GM18505 (cell line): ENCODE measurements around the gene CD48.

Source experiments
- ATAC-seq: cut with Tn5 transposase; IDR thresholded peaks from one replicate; pipeline ENCODE4 v1.9.1; 2021; ENCODE audit not compliant: unreplicated experiment
- POLR2A ChIP-seq: IDR thresholded peaks from 4 replicates; pipeline ENCODE4 v1.6.1; 2011; ENCODE audit warnings: borderline replicate concordance; ENCODE audit not compliant: insufficient read depth, insufficient read length; ENCODE audit errors: extremely low read depth

Gene CD48

GRCh38 chr1:160628799-160629263 is 82.8 kb downstream of the CD48 start:
- TF ChIP-seq POLR2A = peak; percentile 50
- ATAC-seq = no peak
